Right lobe of liver (tissue), 6 donors: ENCODE measurements around the gene RGS10. TPM values are rescaled to one million over a fixed set of nuclear protein-coding genes. Genes with fewer than 3 reads are reported as not detected.

Experiments
- ATAC-seq, 4 donors: fragments of 200-7000 bp; cut with Tn5 transposase; one replicate each; pipeline ENCODE4 v1.9.1; 2020; ENCODE audit warnings: mild to moderate bottlenecking in 4 of 4, moderate library complexity in 4 of 4
- DNase-seq, 3 donors: peaks; one replicate each; pipeline ENCODE4 v3.0.0-alpha.2; 2020
- H3K27ac ChIP-seq, 3 donors: fragments of 200-600 bp; one replicate each; pipeline ENCODE4 v1.8.0; 2022
- H3K27me3 ChIP-seq, 2 donors: fragments of 200-600 bp; one replicate each; pipeline ENCODE4 v1.8.0; 2022
- H3K36me3 ChIP-seq, 4 donors: fragments of 200-600 bp; sonication (generic) in 1 of 4; one replicate each; pipeline versions ENCODE4 v1.5.1 to v1.8.0; 2017 to 2022; ENCODE audit warnings: control low read depth in 1 of 4
- H3K4me1 ChIP-seq, 4 donors: fragments of 200-600 bp; sonication (generic) in 1 of 4; one replicate each; pipeline versions ENCODE4 v1.5.1 to v1.8.0; 2017 to 2022; ENCODE audit warnings: control low read depth in 1 of 4
- H3K4me3 ChIP-seq, 3 donors: fragments of 200-600 bp; one replicate each; pipeline ENCODE4 v1.8.0; 2022
- H3K9me3 ChIP-seq, 4 donors: fragments of 200-600 bp; sonication (generic) in 1 of 4; one replicate each; pipeline versions ENCODE4 v1.5.1 to v1.8.0; 2017 to 2022; ENCODE audit warnings: control low read depth in 1 of 4
- POLR2A ChIP-seq: fragments of 450-650 bp; IDR thresholded peaks from one replicate; pipeline ENCODE4 v1.6.1; 2017; ENCODE audit warnings: antibody characterized with exemption, mild to moderate bottlenecking
- WGBS: methylation state at CpG from one replicate; pipeline ENCODE4 v1.1.6; 2018; ENCODE audit warnings: low coverage, low lambda C conversion rate; ENCODE audit not compliant: insufficient coverage; ENCODE audit errors: missing lambda C conversion rate; 5-methylcytosine and 5-hydroxymethylcytosine counted together
- intact Hi-C, 2 donors: fragments of 100-400 bp; cut with DNase I; formaldehyde crosslinking; loops; one replicate each; pipeline versions ENCODE4 v1.11.2 to v1.14.1; 2022
- total RNA-seq, 6 experiments: library from RNA; depleted of rRNA in 2 of 6; stranded (reverse); fragments of >200 nt in 2 of 6; fragmentation: NEBNext Ultra II Directional in 3 of 6; extraction: Animal tissue kit (Norgen Biotek cat#: 25700) in 3 of 6; gene quantifications; one replicate each; pipeline versions ENCODE4 v1.1.0 to v1.2.4, GENCODE V29; 2016 to 2023
- TF ChIP-seq, protein P1 (sequence below), 4 donors: fragments of 200-600 bp in 3 of 4; fragments of 450-650 bp in 1 of 4; IDR thresholded peaks; one replicate each; pipeline versions ENCODE4 v1.5.1 to v1.8.0; 2016 to 2022; ENCODE audit warnings: antibody characterized with exemption in 4 of 4, mild to moderate bottlenecking in 2 of 4
- donor health status: DM: no; HTN: yes; CAD: no.
- donor health status: DM: no; HTN: no; CAD: no.
- donor health status: DM: no; HTN: no; CAD: no.
- donor health status: DM: no; HTN: yes; CAD: no.
- donor health status: DM: no; HTN: yes; CAD: no.

RGS10 gene
- total RNA-seq, 6 experiments from 2014 or later: 0.95 to 5.2 (median 3.7) TPM

GRCh38 chr10:119450606-119451299, 91.8 kb downstream of the RGS10 start:
- TF ChIP-seq POLR2A: no peak
- TF ChIP-seq, protein P1, sequence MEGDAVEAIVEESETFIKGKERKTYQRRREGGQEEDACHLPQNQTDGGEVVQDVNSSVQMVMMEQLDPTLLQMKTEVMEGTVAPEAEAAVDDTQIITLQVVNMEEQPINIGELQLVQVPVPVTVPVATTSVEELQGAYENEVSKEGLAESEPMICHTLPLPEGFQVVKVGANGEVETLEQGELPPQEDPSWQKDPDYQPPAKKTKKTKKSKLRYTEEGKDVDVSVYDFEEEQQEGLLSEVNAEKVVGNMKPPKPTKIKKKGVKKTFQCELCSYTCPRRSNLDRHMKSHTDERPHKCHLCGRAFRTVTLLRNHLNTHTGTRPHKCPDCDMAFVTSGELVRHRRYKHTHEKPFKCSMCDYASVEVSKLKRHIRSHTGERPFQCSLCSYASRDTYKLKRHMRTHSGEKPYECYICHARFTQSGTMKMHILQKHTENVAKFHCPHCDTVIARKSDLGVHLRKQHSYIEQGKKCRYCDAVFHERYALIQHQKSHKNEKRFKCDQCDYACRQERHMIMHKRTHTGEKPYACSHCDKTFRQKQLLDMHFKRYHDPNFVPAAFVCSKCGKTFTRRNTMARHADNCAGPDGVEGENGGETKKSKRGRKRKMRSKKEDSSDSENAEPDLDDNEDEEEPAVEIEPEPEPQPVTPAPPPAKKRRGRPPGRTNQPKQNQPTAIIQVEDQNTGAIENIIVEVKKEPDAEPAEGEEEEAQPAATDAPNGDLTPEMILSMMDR (IDR thresholded peaks at IDR 0.05): no peak
- ATAC-seq: no peak
- 70% methylated on average over 7 of the region's 16 CpGs for WGBS
- no peaks in the 10 kb centered on the region for H3K36me3 ChIP-seq
- no peak overlapping the region for H3K27ac ChIP-seq
- H3K9me3 ChIP-seq: no peaks in the 10 kb centered on the region
- intact Hi-C loops: no loop called here
- no peaks in the 10 kb centered on the region for H3K4me1 ChIP-seq
- no peaks in the 10 kb centered on the region for H3K27me3 ChIP-seq
- DNase-seq: peak in 1 of 3 donors; percentile 20
- no peak overlapping the region for H3K4me3 ChIP-seq

Other genes starting within 250 kb of the RGS10 start
- 10 to 100 TPM; 37.2 to 52.2 (median 46.3) TPM for gene TIAL1, start 54.2 kb upstream of the RGS10 start, total RNA-seq
- 10 to 100 TPM; 12.5 to 26.0 (median 18.2) TPM for gene BAG3, start 108.7 kb upstream of the RGS10 start, total RNA-seq
- 1 to 10 TPM; 2.0 to 3.9 (median 2.5) TPM for gene INPP5F, start 183.3 kb upstream of the RGS10 start, total RNA-seq